GM12878 (cell line): ENCODE measurements around the gene KRTAP5-4. TPM values are rescaled to one million over a fixed set of nuclear protein-coding genes. Genes with fewer than 3 reads are reported as not detected.

Experiments used
- ATAC-seq: fragments of 200-7000 bp; cut with Tn5 transposase; 3 replicates; pipeline ENCODE4 v1.9.1; 2020; ENCODE audit warnings: mild to moderate bottlenecking, moderate library complexity
- BruUV-seq: library from RNA; stranded (reverse); fragments of 400-500 nt; replicated peaks from 2 replicates; lab custom pipeline; 2021; lab: Mats Ljungman, UMichigan
- CTCF ChIA-PET: fragments of 300-600 bp; sonication (Branson Sonifier 250); formaldehyde crosslinking; extraction: SDS; loops from one replicate; lab custom pipeline; 2021; ENCODE audit warnings: inconsistent platforms; lab: Yijun Ruan, JAX
- POLR2A ChIA-PET: fragments of 350-600 bp; formaldehyde crosslinking; extraction: SDS; loops from one replicate; lab custom pipeline; 2021; ENCODE audit warnings: inconsistent platforms; lab: Charles Lee
- RAD21 ChIA-PET: fragments of 300-600 bp; sonication (Branson Sonifier 250); formaldehyde crosslinking; loops from one replicate; lab custom pipeline; 2023; ENCODE audit warnings: antibody characterized with exemption; ENCODE audit not compliant: unreplicated experiment; lab: Charles Lee
- SMC1A ChIA-PET: fragments of 300-600 bp; sonication (Branson Sonifier 250); formaldehyde crosslinking; loops from one replicate; lab custom pipeline; 2023; ENCODE audit not compliant: unreplicated experiment, uncharacterized antibody; lab: Charles Lee
- DNase-seq: peaks from one replicate; pipeline ENCODE4 v3.0.0-alpha.2; 2011; ENCODE audit warnings: low read depth, low spot score
- FAIRE-seq: peaks from 3 replicates; lab custom pipeline; 2011; peaks lifted over from hg19 to GRCh38; lab: Jason Lieb, UNC
- H2AFZ ChIP-seq: 2 replicates; pipeline ENCODE4 v1.6.0; 2011; ENCODE audit warnings: low read depth, low read length, control low read depth; ENCODE audit not compliant: control insufficient read depth
- H3K27ac ChIP-seq: 2 replicates; pipeline ENCODE4 v1.5.1; 2011; ENCODE audit warnings: control low read depth; ENCODE audit not compliant: control insufficient read depth, insufficient read depth
- H3K27me3 ChIP-seq, 2 experiments: replicated peaks in 1 of 2; 2 replicates each; pipeline versions ENCODE4 v1.6.0 to v1.6.1; 2011; ENCODE audit warnings: low read length in 1 of 2; ENCODE audit not compliant: control insufficient read depth in 2 of 2, insufficient read depth in 2 of 2
- H3K36me3 ChIP-seq, 2 experiments: 2 replicates each; pipeline ENCODE4 v1.5.1; 2011; ENCODE audit warnings: low read length in 1 of 2; ENCODE audit not compliant: control insufficient read depth in 2 of 2, insufficient read depth in 2 of 2
- H3K4me1 ChIP-seq: 2 replicates; pipeline ENCODE4 v1.6.1; 2011; ENCODE audit warnings: mild to moderate bottlenecking, low read length, moderate library complexity, mixed read lengths; ENCODE audit not compliant: control insufficient read depth, insufficient read depth
- H3K4me2 ChIP-seq: 2 replicates; pipeline ENCODE4 v1.6.0; 2011; ENCODE audit warnings: control low read depth; ENCODE audit not compliant: control insufficient read depth, insufficient read depth
- H3K4me3 ChIP-seq: fragments of 200-600 bp; sonication (generic); 2 replicates; pipeline ENCODE4 v1.5.1; 2016
- H3K79me2 ChIP-seq: 2 replicates; pipeline ENCODE4 v1.6.0; 2011; ENCODE audit warnings: low read length; ENCODE audit not compliant: control insufficient read depth, insufficient read depth
- H3K9ac ChIP-seq: 2 replicates; pipeline ENCODE4 v1.8.0; 2011; ENCODE audit warnings: low read length, control low read depth, mixed read lengths; ENCODE audit not compliant: control insufficient read depth, insufficient read depth
- H3K9me3 ChIP-seq: replicated peaks from 3 replicates; pipeline ENCODE4 v1.5.1; 2011; ENCODE audit warnings: mild to moderate bottlenecking, low read length; ENCODE audit not compliant: control insufficient read depth, insufficient read depth
- H4K20me1 ChIP-seq: 2 replicates; pipeline ENCODE4 v1.6.0; 2011; ENCODE audit not compliant: control insufficient read depth, insufficient read depth
- HDAC2 ChIP-seq: fragments of 200-600 bp; sonication (generic); IDR thresholded peaks from 2 replicates; pipeline ENCODE4 v1.6.1; 2017
- HDAC6 ChIP-seq: fragments of 200-600 bp; sonication (generic); IDR thresholded peaks from one replicate; pipeline ENCODE4 v1.8.0; 2017; ENCODE audit warnings: antibody characterized with exemption; ENCODE audit not compliant: unreplicated experiment
- IRF4 ChIP-seq: IDR thresholded peaks from 2 replicates; pipeline ENCODE4 v1.6.1; 2011; ENCODE audit warnings: low read depth, low read length
- KDM1A ChIP-seq: fragments of 200-600 bp; sonication (generic); IDR thresholded peaks from 2 replicates; pipeline ENCODE4 v1.6.1; 2016; ENCODE audit warnings: borderline replicate concordance
- NFIC ChIP-seq: IDR thresholded peaks from 2 replicates; pipeline ENCODE4 v1.6.1; 2012; ENCODE audit warnings: low read depth, mild to moderate bottlenecking, inconsistent platforms, low read length, moderate library complexity
- RELA ChIP-seq: fragments of 450-650 bp; IDR thresholded peaks from 2 replicates; pipeline ENCODE4 v1.8.0; 2014; ENCODE audit warnings: borderline replicate concordance; ENCODE audit not compliant: partially characterized antibody
- REST ChIP-seq: IDR thresholded peaks from 2 replicates; pipeline ENCODE4 v1.6.1; 2012; ENCODE audit warnings: mild to moderate bottlenecking, low read depth, low read length
- SREBF1 ChIP-seq: IDR thresholded peaks from 2 replicates; pipeline ENCODE4 v1.6.1; 2012; ENCODE audit warnings: mild to moderate bottlenecking, low read length
- YY1 ChIP-seq: IDR thresholded peaks from 2 replicates; pipeline ENCODE4 v1.6.1; 2011; ENCODE audit warnings: low read depth, mild to moderate bottlenecking, low read length
- WGBS: methylation state at CpG from one replicate; pipeline ENCODE4 v1.1.6; 2016; ENCODE audit warnings: low lambda C conversion rate; ENCODE audit not compliant: insufficient replicate concordance, insufficient coverage; ENCODE audit errors: missing lambda C conversion rate; 5-methylcytosine and 5-hydroxymethylcytosine counted together
- in situ Hi-C: fragments of 300-500 bp; cut with MboI; formaldehyde crosslinking; loops from 9 replicates; pipeline ENCODE4 v1.14.3; 2018; ENCODE audit warnings: mixed read lengths
- intact Hi-C: fragments of 100-400 bp; cut with micrococcal nuclease; formaldehyde crosslinking; loops from one replicate; pipeline ENCODE4 v1.14.2; 2022; ENCODE audit not compliant: unreplicated experiment
- polyA plus RNA-seq, 11 experiments: library from polyadenylated mRNA; depleted of rRNA in 4 of 11; unstranded in 6 of 11; stranded (reverse) in 5 of 11; fragments of >200 nt; fragmentation: Nextera tagmentation in 4 of 11; fragmentation: Illumina TruSeq in 1 of 11; extraction: Ambion mirVana in 4 of 11; extraction: Trizol in 1 of 11; gene quantifications; 1 replicate in 1 of 11; 2 replicates in 10 of 11; pipeline versions ENCODE4 v1.2.1 to v1.2.3, GENCODE V29; 2011 to 2016; ENCODE audit warnings: inconsistent platforms in 2 of 11, missing spikeins in 2 of 11, low read depth in 1 of 11
- total RNA-seq, 4 experiments: library from RNA; depleted of rRNA in 3 of 4; stranded (reverse); fragments of >200 nt in 3 of 4; fragmentation: Illumina TruSeq in 1 of 4; extraction: Trizol in 1 of 4; gene quantifications; 2 replicates each; pipeline versions ENCODE4 v1.2.1 to v1.2.3, GENCODE V29; 2013 to 2021
- TF ChIP-seq, protein P1 (sequence below): IDR thresholded peaks from 2 replicates; pipeline ENCODE4 v1.6.1; 2011; ENCODE audit warnings: low read depth, low read length, improper control_type of control experiment, borderline replicate concordance
- TF ChIP-seq, protein P2 (sequence below): IDR thresholded peaks from 2 replicates; pipeline ENCODE4 v1.6.1; 2012; ENCODE audit warnings: low read depth, low read length, improper control_type of control experiment

The KRTAP5-4 gene
- total and polyA plus RNA-seq, 10 of the 15 experiments (the other 5 are each of a cell fraction or from before 2014, with no cell fraction given), result not detected

DNA sequence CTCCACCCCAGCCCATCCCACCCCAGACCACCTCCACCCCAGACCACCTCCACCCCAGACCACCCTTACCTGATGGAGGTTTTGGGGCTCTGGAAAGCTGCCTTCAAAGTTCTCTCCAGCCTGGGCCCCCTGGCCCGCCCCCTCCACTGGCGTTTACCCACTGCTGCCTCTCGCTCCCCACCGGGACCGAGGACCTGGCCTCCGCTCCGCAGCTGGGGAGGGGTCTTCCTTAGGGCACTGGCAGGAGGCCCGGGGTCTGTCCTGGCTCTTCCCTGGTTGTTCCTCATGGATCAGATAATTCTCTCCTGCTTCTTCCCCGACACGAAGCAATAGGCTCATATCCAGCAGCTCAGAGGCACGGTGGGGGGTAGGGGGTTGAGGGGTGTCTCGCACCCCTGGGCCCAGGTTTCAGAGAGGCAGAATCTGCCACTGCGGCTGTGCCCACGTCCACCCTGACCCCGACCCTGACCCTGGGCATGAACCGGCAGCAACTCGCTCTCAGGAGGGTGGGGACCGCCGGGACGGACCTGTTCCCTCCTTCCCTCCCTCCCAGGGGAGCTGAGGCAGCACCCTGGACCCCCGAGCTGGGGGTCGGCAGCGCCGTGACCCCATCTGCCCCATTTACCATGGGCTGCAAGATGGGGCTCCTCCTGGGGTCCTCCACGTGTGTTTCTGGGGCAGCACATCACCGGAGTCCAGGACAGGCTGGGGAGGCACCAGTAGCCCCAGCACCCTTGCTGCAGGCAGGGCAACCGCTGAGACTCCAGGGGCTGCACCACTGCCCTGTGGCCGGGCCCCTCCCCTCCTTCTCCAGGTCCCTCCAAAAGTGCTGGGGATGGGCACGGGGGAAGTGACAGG is 20.6 kb upstream of the KRTAP5-4 start:
- Histone ChIP-seq H3K4me3 (no peak overlapping the region), H3K4me1 (no peaks in the 10 kb centered on the region), H3K9ac (no peak overlapping the region), H3K27me3 (no peaks in the 10 kb centered on the region; a peak in 2 of 4 replicates), H3K36me3 (no peaks in the 10 kb centered on the region), H4K20me1 (no peaks in the 10 kb centered on the region), H3K9me3 (no peaks in the 10 kb centered on the region), H2AFZ (no peak overlapping the region), H3K79me2 (no peaks in the 10 kb centered on the region), H3K27ac (no peak overlapping the region), H3K4me2 (no peak overlapping the region)
- no TSS peak for BruUV-seq
- SMC1A ChIA-PET, result no interaction called here
- CTCF ChIA-PET, result interaction anchor here (0.7 kb wide), 1 partner anchor 659 kb away, joined by 4 read pairs; the partner anchor contains the start of genes C11orf21 and TSPAN32
- POLR2A ChIA-PET, result no interaction called here
- no peak for TF ChIP-seq HDAC6
- no peak for ATAC-seq
- no peak for DNase-seq
- RAD21 ChIA-PET, result no interaction called here
- no peak for FAIRE-seq
- in situ Hi-C loops, result no loop called here
- intact Hi-C loops, result no loop called here
- WGBS, result 24% methylated on average over 29 of the region's 29 CpGs

- intact Hi-C loops, result no loop called here
- H3K9me3 ChIP-seq, result no peaks in the 10 kb centered on the region
- no peak overlapping the region for H3K4me3 ChIP-seq
- H3K27ac ChIP-seq, result no peak overlapping the region
- ATAC-seq (no peak), FAIRE-seq (no peak), DNase-seq (no peak)
- no peaks in the 10 kb centered on the region for H4K20me1 ChIP-seq
- CTCF ChIA-PET, result interaction anchor here (3.6 kb wide), 1 partner anchor 11 kb away, joined by 23 read pairs; no protein-coding TSS in a partner anchor
- no peaks in the 10 kb centered on the region; a peak in 2 of 4 replicates for H3K27me3 ChIP-seq
- in situ Hi-C loops, result no loop called here
- BruUV-seq, result no TSS peak
- H2AFZ ChIP-seq, result no peak overlapping the region
- POLR2A ChIA-PET, result no interaction called here
- SMC1A ChIA-PET, result no interaction called here
- no peaks in the 10 kb centered on the region for H3K36me3 ChIP-seq
- no peak overlapping the region for H3K9ac ChIP-seq
- RAD21 ChIA-PET, result interaction anchor here (1.0 kb wide), 1 partner anchor 12 kb away, joined by 3 read pairs; no protein-coding TSS in a partner anchor
- no peak overlapping the region for H3K4me2 ChIP-seq
- 37% methylated on average over 15 of the region's 15 CpGs for WGBS
- H3K79me2 ChIP-seq, result no peaks in the 10 kb centered on the region
- no peaks in the 10 kb centered on the region for H3K4me1 ChIP-seq
- TF ChIP-seq, protein P1, sequence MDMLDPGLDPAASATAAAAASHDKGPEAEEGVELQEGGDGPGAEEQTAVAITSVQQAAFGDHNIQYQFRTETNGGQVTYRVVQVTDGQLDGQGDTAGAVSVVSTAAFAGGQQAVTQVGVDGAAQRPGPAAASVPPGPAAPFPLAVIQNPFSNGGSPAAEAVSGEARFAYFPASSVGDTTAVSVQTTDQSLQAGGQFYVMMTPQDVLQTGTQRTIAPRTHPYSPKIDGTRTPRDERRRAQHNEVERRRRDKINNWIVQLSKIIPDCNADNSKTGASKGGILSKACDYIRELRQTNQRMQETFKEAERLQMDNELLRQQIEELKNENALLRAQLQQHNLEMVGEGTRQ, result no peak
- TF ChIP-seq, protein P2, sequence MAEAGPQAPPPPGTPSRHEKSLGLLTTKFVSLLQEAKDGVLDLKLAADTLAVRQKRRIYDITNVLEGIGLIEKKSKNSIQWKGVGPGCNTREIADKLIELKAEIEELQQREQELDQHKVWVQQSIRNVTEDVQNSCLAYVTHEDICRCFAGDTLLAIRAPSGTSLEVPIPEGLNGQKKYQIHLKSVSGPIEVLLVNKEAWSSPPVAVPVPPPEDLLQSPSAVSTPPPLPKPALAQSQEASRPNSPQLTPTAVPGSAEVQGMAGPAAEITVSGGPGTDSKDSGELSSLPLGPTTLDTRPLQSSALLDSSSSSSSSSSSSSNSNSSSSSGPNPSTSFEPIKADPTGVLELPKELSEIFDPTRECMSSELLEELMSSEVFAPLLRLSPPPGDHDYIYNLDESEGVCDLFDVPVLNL, result no peak
- TF ChIP-seq KDM1A (no peak), SREBF1 (no peak), REST (no peak), HDAC2 (no peak), IRF4 (no peak), YY1 (no peak), RELA (no peak), NFIC (no peak)
These were observed 19.2 kb upstream of the KRTAP5-4 start for GRCh38 chr11:1641096-1641495.
